K562 (cell line): ENCODE results near the gene CDC45. TPM values are rescaled to one million over a fixed set of nuclear protein-coding genes. Genes with fewer than 3 reads are reported as not detected.

Experiments
- BMI1 ChIP-seq: fragments of 150-350 bp; IDR thresholded peaks from 2 replicates; pipeline ENCODE4 v1.6.1; 2014; ENCODE audit warnings: low read length
- BRF1 ChIP-seq: IDR thresholded peaks from 3 replicates; pipeline ENCODE4 v1.6.1; 2011; ENCODE audit warnings: borderline replicate concordance, mild to moderate bottlenecking; ENCODE audit not compliant: insufficient read length; ENCODE audit errors: extremely low read depth
- GABPA ChIP-seq: fragments of 200-800 bp; sonication (Bioruptor generic); conservative IDR thresholded peaks from 2 replicates; pipeline ENCODE4 v1.6.1; 2016; ENCODE audit warnings: low read depth, missing genetic modification characterization, missing compliant biosample characterization
- GTF2B ChIP-seq: IDR thresholded peaks from 2 replicates; pipeline ENCODE4 v1.6.1; 2011; ENCODE audit not compliant: insufficient read length; ENCODE audit errors: extremely low read depth
- HNRNPUL1 ChIP-seq: fragments of 200-400 bp; formaldehyde crosslinking; IDR thresholded peaks from 2 replicates; pipeline ENCODE4 v1.6.1; 2017; ENCODE audit warnings: low read length
- L3MBTL2 ChIP-seq: fragments of 450-650 bp; IDR thresholded peaks from 2 replicates; pipeline ENCODE4 v1.6.1; 2016; ENCODE audit warnings: mild to moderate bottlenecking, moderate library complexity
- MLX ChIP-seq, 2 experiments: fragments of 450-650 bp in 1 of 2; sonication (generic) in 1 of 2; formaldehyde crosslinking; conservative IDR thresholded peaks; 2 replicates each; pipeline versions ENCODE4 v1.4.0 to v1.8.1; 2020 to 2022; ENCODE audit warnings: mild to moderate bottlenecking in 1 of 2, missing genetic modification reagents in 1 of 2
- MTF1 ChIP-seq: fragments of 250-450 bp; sonication (Bioruptor Pico); IDR thresholded peaks from 2 replicates; pipeline ENCODE4 v1.9.0; 2021; ENCODE audit warnings: moderate library complexity, mild to moderate bottlenecking, inconsistent platforms, borderline replicate concordance
- NFE2L1 ChIP-seq: fragments of 450-650 bp; IDR thresholded peaks from 2 replicates; pipeline ENCODE4 v1.6.1; 2016; ENCODE audit warnings: missing genetic modification characterization, low read depth, mild to moderate bottlenecking, missing compliant biosample characterization, moderate library complexity, borderline replicate concordance
- POLR2B ChIP-seq: fragments of 450-650 bp; IDR thresholded peaks from 2 replicates; pipeline ENCODE4 v1.6.1; 2018; ENCODE audit warnings: low read depth; ENCODE audit not compliant: partially characterized antibody
- ZBED1 ChIP-seq: IDR thresholded peaks from 2 replicates; pipeline ENCODE4 v1.6.1; 2014
- ZC3H4 ChIP-seq: sonication (generic); formaldehyde crosslinking; IDR thresholded peaks from 2 replicates; pipeline ENCODE4 v1.9.0; 2021; ENCODE audit warnings: missing genetic modification reagents, borderline replicate concordance
- ZNF551 ChIP-seq: fragments of 250-450 bp; sonication (Bioruptor Pico); IDR thresholded peaks from 2 replicates; pipeline ENCODE4 v1.5.0; 2021; ENCODE audit warnings: mild to moderate bottlenecking, moderate library complexity
- ZNF717 ChIP-seq: fragments of 250-450 bp; sonication (Bioruptor Pico); IDR thresholded peaks from 2 replicates; pipeline ENCODE4 v1.5.0; 2021
- polyA plus RNA-seq, 8 experiments: library from polyadenylated mRNA; depleted of rRNA in 4 of 8; stranded (reverse) in 5 of 8; unstranded in 3 of 8; fragments of >200 nt; fragmentation: Nextera tagmentation in 2 of 8; fragmentation: Illumina TruSeq in 1 of 8; extraction: Ambion mirVana in 2 of 8; extraction: Trizol in 1 of 8; gene quantifications; 2 replicates each; pipeline versions ENCODE4 v1.2.1 to v1.2.3, GENCODE V29; 2011 to 2014; ENCODE audit warnings: inconsistent platforms in 1 of 8, missing spikeins in 1 of 8
- total RNA-seq, 7 experiments: library from RNA; depleted of rRNA in 6 of 7; stranded (reverse); fragments of >200 nt in 6 of 7; fragmentation: Illumina TruSeq in 2 of 7; extraction: Trizol in 2 of 7; gene quantifications; 2 replicates each; pipeline versions ENCODE4 v1.2.1 to v1.2.3, GENCODE V29; 2011 to 2021; ENCODE audit warnings: low replicate concordance in 1 of 7
- TF ChIP-seq, protein P1 (sequence below), 2 experiments: fragments of 450-650 bp in 1 of 2; sonication (generic) in 1 of 2; formaldehyde crosslinking in 1 of 2; IDR thresholded peaks; 2 replicates each; pipeline versions ENCODE4 v1.7.1 to v1.9.0; 2016 to 2022; ENCODE audit warnings: inconsistent platforms in 1 of 2, mild to moderate bottlenecking in 1 of 2, missing genetic modification reagents in 1 of 2
- TF ChIP-seq, protein P2 (sequence below): fragments of 450-650 bp; conservative IDR thresholded peaks from 2 replicates; pipeline ENCODE4 v1.6.1; 2016; ENCODE audit warnings: missing genetic modification characterization, low read depth, mild to moderate bottlenecking, missing compliant biosample characterization, moderate library complexity

Gene CDC45
- total and polyA plus RNA-seq, 9 of the 15 experiments (the other 6 are each of a cell fraction or from before 2014, with no cell fraction given) = 251 to 580 (median 410) TPM

GRCh38 chr22:19477321-19478044 is 2.2 kb upstream of the CDC45 start (continued):
- no peak for TF ChIP-seq HNRNPUL1
- TF ChIP-seq, protein P1, sequence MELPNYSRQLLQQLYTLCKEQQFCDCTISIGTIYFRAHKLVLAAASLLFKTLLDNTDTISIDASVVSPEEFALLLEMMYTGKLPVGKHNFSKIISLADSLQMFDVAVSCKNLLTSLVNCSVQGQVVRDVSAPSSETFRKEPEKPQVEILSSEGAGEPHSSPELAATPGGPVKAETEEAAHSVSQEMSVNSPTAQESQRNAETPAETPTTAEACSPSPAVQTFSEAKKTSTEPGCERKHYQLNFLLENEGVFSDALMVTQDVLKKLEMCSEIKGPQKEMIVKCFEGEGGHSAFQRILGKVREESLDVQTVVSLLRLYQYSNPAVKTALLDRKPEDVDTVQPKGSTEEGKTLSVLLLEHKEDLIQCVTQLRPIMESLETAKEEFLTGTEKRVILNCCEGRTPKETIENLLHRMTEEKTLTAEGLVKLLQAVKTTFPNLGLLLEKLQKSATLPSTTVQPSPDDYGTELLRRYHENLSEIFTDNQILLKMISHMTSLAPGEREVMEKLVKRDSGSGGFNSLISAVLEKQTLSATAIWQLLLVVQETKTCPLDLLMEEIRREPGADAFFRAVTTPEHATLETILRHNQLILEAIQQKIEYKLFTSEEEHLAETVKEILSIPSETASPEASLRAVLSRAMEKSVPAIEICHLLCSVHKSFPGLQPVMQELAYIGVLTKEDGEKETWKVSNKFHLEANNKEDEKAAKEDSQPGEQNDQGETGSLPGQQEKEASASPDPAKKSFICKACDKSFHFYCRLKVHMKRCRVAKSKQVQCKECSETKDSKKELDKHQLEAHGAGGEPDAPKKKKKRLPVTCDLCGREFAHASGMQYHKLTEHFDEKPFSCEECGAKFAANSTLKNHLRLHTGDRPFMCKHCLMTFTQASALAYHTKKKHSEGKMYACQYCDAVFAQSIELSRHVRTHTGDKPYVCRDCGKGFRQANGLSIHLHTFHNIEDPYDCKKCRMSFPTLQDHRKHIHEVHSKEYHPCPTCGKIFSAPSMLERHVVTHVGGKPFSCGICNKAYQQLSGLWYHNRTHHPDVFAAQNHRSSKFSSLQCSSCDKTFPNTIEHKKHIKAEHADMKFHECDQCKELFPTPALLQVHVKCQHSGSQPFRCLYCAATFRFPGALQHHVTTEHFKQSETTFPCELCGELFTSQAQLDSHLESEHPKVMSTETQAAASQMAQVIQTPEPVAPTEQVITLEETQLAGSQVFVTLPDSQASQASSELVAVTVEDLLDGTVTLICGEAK (IDR thresholded peaks at IDR 0.05) = no peak
- TF ChIP-seq, protein P1 (CRISPR knock-in tag; IDR thresholded peaks at IDR 0.05) = no peak
- TF ChIP-seq L3MBTL2 = no peak
- no peak for TF ChIP-seq ZC3H4
- TF ChIP-seq GABPA (tag) = no peak
- no peak for TF ChIP-seq BMI1
- TF ChIP-seq NFE2L1 (tag) = no peak
- no peak for TF ChIP-seq GTF2B
- TF ChIP-seq, protein P2, sequence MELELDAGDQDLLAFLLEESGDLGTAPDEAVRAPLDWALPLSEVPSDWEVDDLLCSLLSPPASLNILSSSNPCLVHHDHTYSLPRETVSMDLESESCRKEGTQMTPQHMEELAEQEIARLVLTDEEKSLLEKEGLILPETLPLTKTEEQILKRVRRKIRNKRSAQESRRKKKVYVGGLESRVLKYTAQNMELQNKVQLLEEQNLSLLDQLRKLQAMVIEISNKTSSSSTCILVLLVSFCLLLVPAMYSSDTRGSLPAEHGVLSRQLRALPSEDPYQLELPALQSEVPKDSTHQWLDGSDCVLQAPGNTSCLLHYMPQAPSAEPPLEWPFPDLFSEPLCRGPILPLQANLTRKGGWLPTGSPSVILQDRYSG (tag) = no peak
- no peak for TF ChIP-seq BRF1
- TF ChIP-seq MLX (CRISPR knock-in tag; conservative IDR thresholded peaks at IDR 0.05) = no peak
- TF ChIP-seq MTF1 (CRISPR knock-in tag) = no peak
- TF ChIP-seq POLR2B = no peak
- TF ChIP-seq ZNF551 (CRISPR knock-in tag) = no peak
- TF ChIP-seq ZBED1 = no peak
- TF ChIP-seq ZNF717 = no peak
